ENCODE measurements around the gene SLC6A13. TPM values are rescaled to one million over a fixed set of nuclear protein-coding genes. Genes with fewer than 3 reads are reported as not detected.
A peak's percentile ranks its signal among the peaks of the same experiment; 100 is the strongest.

The SLC6A13 gene
- total and polyA plus RNA-seq, 2 experiments from 2014 or later: not detected

DNA sequence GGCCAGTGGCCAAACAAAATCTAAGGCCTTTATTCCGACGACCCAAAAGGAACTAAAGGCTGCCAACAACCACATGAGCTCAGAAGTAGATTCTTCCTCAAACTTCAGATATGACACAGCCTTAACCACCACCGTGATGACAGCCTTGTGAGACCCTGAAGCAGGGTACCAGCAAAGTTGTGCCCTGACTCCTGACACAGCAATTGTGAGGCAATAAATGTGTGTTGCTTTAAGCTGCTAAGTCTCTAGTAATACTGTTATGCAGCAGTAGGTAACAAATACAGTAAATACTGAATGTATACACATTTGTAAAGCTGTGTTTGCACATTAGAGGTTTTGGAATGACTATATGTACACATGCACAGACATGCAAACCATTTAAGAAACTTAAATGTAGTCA is 10.7 kb upstream of the SLC6A13 start:
- Histone ChIP-seq H3K36me3 (ENCODE audit: low read depth) (no peaks in the 10 kb centered on the region), H2AFZ (no peak overlapping the region), H3K27me3 (replicated peaks; ENCODE audit: insufficient read depth) (no peaks in the 10 kb centered on the region; the same call in 1 of the 2 replicates), H3K4me3 (no peak overlapping the region), H3K9me3 (ENCODE audit: low read depth) (no peaks in the 10 kb centered on the region), H4K20me1 (ENCODE audit: insufficient read depth) (no peaks in the 10 kb centered on the region), H3F3A (ENCODE audit: insufficient read depth) (no peaks in the 10 kb centered on the region), H3K9me2 (ENCODE audit: insufficient read depth) (no peaks in the 10 kb centered on the region), H3K9ac (no peak overlapping the region), H3K4me2 (ENCODE audit: unreplicated experiment) (no peak overlapping the region), H3K27ac (no peak overlapping the region), H3K4me1 (ENCODE audit: insufficient read depth) (no peaks in the 10 kb centered on the region), H3K79me2 (ENCODE audit: insufficient read depth) (no peaks in the 10 kb centered on the region)
- DNase-seq: no peak
- TF ChIP-seq EZH2 (IDR thresholded peaks at IDR 0.05; ENCODE audit: insufficient read depth, poor library complexity, severe bottlenecking) (no peak), EZH2phosphoT487 (IDR thresholded peaks at IDR 0.05; ENCODE audit: insufficient read depth, low read depth) (no peak)
- 65 to 80% methylated on average over 3 of the region's 3 CpGs for WGBS, 2 experiments (ENCODE audit: low coverage in 1 of 2, low lambda C conversion rate in 2 of 2, missing lambda C conversion rate in 2 of 2)
- in situ Hi-C loops (cut with MboI): no loop called here

DNA sequence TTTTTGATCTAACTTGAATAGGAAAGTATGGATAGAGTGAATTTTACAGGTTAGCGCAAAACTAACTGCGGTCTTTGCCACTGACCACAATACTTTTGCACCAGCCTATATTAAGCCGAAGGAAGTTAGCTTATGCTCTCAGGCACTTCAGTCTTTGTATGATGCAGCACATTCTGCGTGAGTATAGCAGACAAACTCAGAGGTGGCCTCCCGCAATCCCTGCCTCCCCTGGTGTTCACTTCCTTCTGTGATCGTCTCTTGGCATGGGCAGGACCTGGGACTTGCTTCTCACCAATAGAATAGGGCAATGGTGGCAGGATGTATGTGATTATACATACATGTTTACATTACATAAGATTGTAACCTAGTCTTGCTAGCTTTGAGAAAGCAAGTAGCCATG is 10.3 kb upstream of the SLC6A13 start:
- no peak overlapping the region for H3K4me2 ChIP-seq (ENCODE audit: unreplicated experiment)
- H3K9ac ChIP-seq: no peak overlapping the region
- H3F3A ChIP-seq (ENCODE audit: insufficient read depth): no peaks in the 10 kb centered on the region
- H3K4me3 ChIP-seq: no peak overlapping the region
- in situ Hi-C loops (cut with MboI): no loop called here
- no peak for TF ChIP-seq EZH2 (IDR thresholded peaks at IDR 0.05; ENCODE audit: insufficient read depth, poor library complexity, severe bottlenecking)
- TF ChIP-seq EZH2phosphoT487 (IDR thresholded peaks at IDR 0.05; ENCODE audit: insufficient read depth, low read depth): no peak
- no peak for DNase-seq
- no peak overlapping the region for H3K27ac ChIP-seq
- H3K9me2 ChIP-seq (ENCODE audit: insufficient read depth): no peaks in the 10 kb centered on the region
- H3K79me2 ChIP-seq (ENCODE audit: insufficient read depth): no peaks in the 10 kb centered on the region
- no peaks in the 10 kb centered on the region for H4K20me1 ChIP-seq (ENCODE audit: insufficient read depth)
- no peaks in the 10 kb centered on the region for H3K4me1 ChIP-seq (ENCODE audit: insufficient read depth)
- H2AFZ ChIP-seq: no peak overlapping the region
- H3K9me3 ChIP-seq (ENCODE audit: low read depth): no peaks in the 10 kb centered on the region
- H3K36me3 ChIP-seq (ENCODE audit: low read depth): no peaks in the 10 kb centered on the region
- WGBS, 2 experiments (ENCODE audit: low coverage in 1 of 2, low lambda C conversion rate in 2 of 2, missing lambda C conversion rate in 2 of 2): 96 to 97% methylated on average over 6 of the region's 6 CpGs
- no peaks in the 10 kb centered on the region; the same call in 1 of the 2 replicates for H3K27me3 ChIP-seq (replicated peaks; ENCODE audit: insufficient read depth)

DNA sequence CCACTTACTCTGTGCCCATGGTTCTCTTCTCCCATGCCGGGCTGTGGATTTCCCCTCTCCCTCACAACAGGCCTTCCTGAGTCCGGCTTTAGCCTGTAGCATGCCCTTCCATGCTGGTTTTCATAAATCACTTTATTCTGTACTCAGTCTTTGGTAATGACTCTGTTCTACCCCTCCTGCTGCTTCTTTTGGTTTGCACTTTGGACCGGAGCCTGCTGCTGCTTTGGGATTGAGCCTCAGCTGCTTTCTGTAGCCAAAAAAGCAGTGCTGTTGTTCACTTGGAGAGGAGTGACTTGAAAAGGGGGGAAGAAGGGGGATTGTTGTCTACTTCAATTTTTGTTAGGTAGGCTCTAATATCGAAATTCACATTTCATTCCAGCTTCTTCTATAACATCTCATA is 8.5 kb upstream of the SLC6A13 start:
- H3K27me3 ChIP-seq (replicated peaks; ENCODE audit: insufficient read depth): no peaks in the 10 kb centered on the region; the same call in 1 of the 2 replicates
- H3K27ac ChIP-seq: no peak overlapping the region
- H3K36me3 ChIP-seq (ENCODE audit: low read depth): no peaks in the 10 kb centered on the region
- no peaks in the 10 kb centered on the region for H3K9me2 ChIP-seq (ENCODE audit: insufficient read depth)
- H3K9ac ChIP-seq: no peak overlapping the region
- no peak overlapping the region for H2AFZ ChIP-seq
- no peaks in the 10 kb centered on the region for H3K79me2 ChIP-seq (ENCODE audit: insufficient read depth)
- DNase-seq: no peak
- H4K20me1 ChIP-seq (ENCODE audit: insufficient read depth): no peaks in the 10 kb centered on the region
- no peak overlapping the region for H3K4me2 ChIP-seq (ENCODE audit: unreplicated experiment)
- TF ChIP-seq EZH2phosphoT487 (IDR thresholded peaks at IDR 0.05; ENCODE audit: insufficient read depth, low read depth): no peak
- TF ChIP-seq EZH2 (IDR thresholded peaks at IDR 0.05; ENCODE audit: insufficient read depth, poor library complexity, severe bottlenecking): no peak
- in situ Hi-C loops (cut with MboI): no loop called here
- no peak overlapping the region for H3K4me3 ChIP-seq
- no peaks in the 10 kb centered on the region for H3K9me3 ChIP-seq (ENCODE audit: low read depth)
- 17 to 26% methylated on average over 4 of the region's 4 CpGs for WGBS, 2 experiments (ENCODE audit: low coverage in 1 of 2, low lambda C conversion rate in 2 of 2, missing lambda C conversion rate in 2 of 2)
- no peaks in the 10 kb centered on the region for H3F3A ChIP-seq (ENCODE audit: insufficient read depth)
- H3K4me1 ChIP-seq (ENCODE audit: insufficient read depth): no peaks in the 10 kb centered on the region

DNA sequence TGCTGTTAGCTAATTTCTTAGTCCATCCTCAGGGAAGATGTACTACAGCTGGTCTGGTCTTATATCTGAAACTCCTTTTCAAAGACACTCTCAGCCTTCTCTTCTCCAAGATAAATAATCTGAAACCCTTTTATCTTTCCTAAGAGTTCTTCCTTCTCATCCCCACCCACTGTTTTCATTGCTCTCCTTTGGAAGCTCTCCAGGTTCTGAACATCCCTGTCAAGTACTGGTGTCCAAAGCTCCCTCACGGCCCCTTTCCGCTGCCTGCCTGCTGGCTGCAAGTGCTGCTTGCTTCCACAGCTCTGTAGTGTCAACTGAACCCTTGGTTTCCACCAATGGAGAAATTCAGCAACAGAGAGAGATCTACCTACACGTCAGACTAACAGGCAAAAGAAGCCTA is 6.6 kb upstream of the SLC6A13 start:
- no peak overlapping the region for H2AFZ ChIP-seq
- no peaks in the 10 kb centered on the region for H3F3A ChIP-seq (ENCODE audit: insufficient read depth)
- no peaks in the 10 kb centered on the region for H3K36me3 ChIP-seq (ENCODE audit: low read depth)
- no peak overlapping the region for H3K27ac ChIP-seq
- H3K9me3 ChIP-seq (ENCODE audit: low read depth): no peaks in the 10 kb centered on the region
- H3K9ac ChIP-seq: no peak overlapping the region
- in situ Hi-C loops (cut with MboI): no loop called here
- H3K4me3 ChIP-seq: no peak overlapping the region
- TF ChIP-seq EZH2 (IDR thresholded peaks at IDR 0.05; ENCODE audit: insufficient read depth, poor library complexity, severe bottlenecking) (no peak), EZH2phosphoT487 (IDR thresholded peaks at IDR 0.05; ENCODE audit: insufficient read depth, low read depth) (no peak)
- DNase-seq: peak; percentile 17
- H3K27me3 ChIP-seq (replicated peaks; ENCODE audit: insufficient read depth): no peaks in the 10 kb centered on the region; the same call in 1 of the 2 replicates
- H3K9me2 ChIP-seq (ENCODE audit: insufficient read depth): no peaks in the 10 kb centered on the region
- no peaks in the 10 kb centered on the region for H4K20me1 ChIP-seq (ENCODE audit: insufficient read depth)
- WGBS, 2 experiments (ENCODE audit: low coverage in 1 of 2, low lambda C conversion rate in 2 of 2, missing lambda C conversion rate in 2 of 2): 18 to 26% methylated on average over 3 of the region's 3 CpGs
- H3K4me1 ChIP-seq (ENCODE audit: insufficient read depth): no peaks in the 10 kb centered on the region
- no peak overlapping the region for H3K4me2 ChIP-seq (ENCODE audit: unreplicated experiment)
- H3K79me2 ChIP-seq (ENCODE audit: insufficient read depth): no peaks in the 10 kb centered on the region

DNA sequence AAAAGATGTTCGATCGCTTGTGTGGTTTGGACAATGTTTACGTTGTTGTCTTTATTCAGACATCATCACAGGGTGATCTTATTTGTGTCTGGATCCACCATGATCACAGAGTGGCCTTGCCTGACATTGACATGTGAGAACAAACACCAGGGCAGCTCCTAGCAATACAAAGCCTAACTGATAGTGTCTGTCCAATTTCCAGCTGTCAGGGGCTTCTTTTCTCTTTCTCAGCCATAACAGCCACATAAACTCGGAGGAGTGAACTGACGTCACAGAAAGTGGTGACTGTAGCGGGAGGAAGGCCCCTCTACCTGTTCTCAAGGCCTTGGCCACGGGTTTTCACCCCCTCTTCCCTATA is 5.8 kb upstream of the SLC6A13 start:
- H3K9me3 ChIP-seq (ENCODE audit: low read depth): no peaks in the 10 kb centered on the region
- WGBS, 2 experiments (ENCODE audit: low coverage in 1 of 2, low lambda C conversion rate in 2 of 2, missing lambda C conversion rate in 2 of 2): 49 to 52% methylated on average over 7 of the region's 7 CpGs
- no peak overlapping the region for H3K4me3 ChIP-seq
- H4K20me1 ChIP-seq (ENCODE audit: insufficient read depth): no peaks in the 10 kb centered on the region
- in situ Hi-C loops (cut with MboI): no loop called here
- no peak overlapping the region for H3K27ac ChIP-seq
- no peaks in the 10 kb centered on the region for H3K9me2 ChIP-seq (ENCODE audit: insufficient read depth)
- no peak for DNase-seq
- no peak overlapping the region for H3K9ac ChIP-seq
- H3K27me3 ChIP-seq (replicated peaks; ENCODE audit: insufficient read depth): no peaks in the 10 kb centered on the region; the same call in 1 of the 2 replicates
- H3F3A ChIP-seq (ENCODE audit: insufficient read depth): no peaks in the 10 kb centered on the region
- H3K4me2 ChIP-seq (ENCODE audit: unreplicated experiment): no peak overlapping the region
- no peaks in the 10 kb centered on the region for H3K79me2 ChIP-seq (ENCODE audit: insufficient read depth)
- H2AFZ ChIP-seq: no peak overlapping the region
- TF ChIP-seq EZH2 (IDR thresholded peaks at IDR 0.05; ENCODE audit: insufficient read depth, poor library complexity, severe bottlenecking): no peak
- no peak for TF ChIP-seq EZH2phosphoT487 (IDR thresholded peaks at IDR 0.05; ENCODE audit: insufficient read depth, low read depth)
- H3K4me1 ChIP-seq (ENCODE audit: insufficient read depth): no peaks in the 10 kb centered on the region
- no peaks in the 10 kb centered on the region for H3K36me3 ChIP-seq (ENCODE audit: low read depth)

Data from GM23248 (cell line).